Measurements from ENCODE around the gene HIP1.

The HIP1 gene

GRCh38 chr7:75658802-75659201 is 79.9 kb downstream of the HIP1 start:
- Histone ChIP-seq H3K4me1 (ENCODE audit: control insufficient read depth, insufficient read depth, low read length) (peaks cover 15% of the 10 kb centered on the region), H3K36me3 (ENCODE audit: control insufficient read depth, insufficient read depth, low read length, severe bottlenecking) (no peaks in the 10 kb centered on the region), H3K4me3 (ENCODE audit: low read length) (no peak overlapping the region), H3K9ac (ENCODE audit: low read length) (no peak overlapping the region), H3K9me3 (ENCODE audit: control insufficient read depth, low read length) (no peaks in the 10 kb centered on the region), H3K27me3 (replicated peaks; ENCODE audit: control insufficient read depth, insufficient read depth, low read length) (no peaks in the 10 kb centered on the region)
- DNase-seq (ENCODE audit: low read depth): no peak

GRCh38 chr7:75658369-75658768 is 80.4 kb downstream of the HIP1 start:
- H3K9me3 ChIP-seq (ENCODE audit: control insufficient read depth, low read length): no peaks in the 10 kb centered on the region
- H3K4me1 ChIP-seq (ENCODE audit: control insufficient read depth, insufficient read depth, low read length): peaks cover 15% of the 10 kb centered on the region
- H3K9ac ChIP-seq (ENCODE audit: low read length): no peak overlapping the region
- H3K4me3 ChIP-seq (ENCODE audit: low read length): no peak overlapping the region
- DNase-seq (ENCODE audit: low read depth): no peak
- H3K36me3 ChIP-seq (ENCODE audit: control insufficient read depth, insufficient read depth, low read length, severe bottlenecking): no peaks in the 10 kb centered on the region
- no peaks in the 10 kb centered on the region for H3K27me3 ChIP-seq (replicated peaks; ENCODE audit: control insufficient read depth, insufficient read depth, low read length)

GRCh38 chr7:75657866-75658265 is 80.9 kb downstream of the HIP1 start:
- no peak overlapping the region for H3K4me3 ChIP-seq (ENCODE audit: low read length)
- H3K9me3 ChIP-seq (ENCODE audit: control insufficient read depth, low read length): peaks cover under 1% of the 10 kb centered on the region
- H3K36me3 ChIP-seq (ENCODE audit: control insufficient read depth, insufficient read depth, low read length, severe bottlenecking): no peaks in the 10 kb centered on the region
- H3K27me3 ChIP-seq (replicated peaks; ENCODE audit: control insufficient read depth, insufficient read depth, low read length): no peaks in the 10 kb centered on the region
- no peak overlapping the region for H3K9ac ChIP-seq (ENCODE audit: low read length)
- DNase-seq (ENCODE audit: low read depth): no peak
- peaks cover 15% of the 10 kb centered on the region for H3K4me1 ChIP-seq (ENCODE audit: control insufficient read depth, insufficient read depth, low read length)

- DNase-seq (ENCODE audit: low read depth): no peak
These were observed 82.0 kb downstream of the HIP1 start for GRCh38 chr7:75656740-75657139.

GRCh38 chr7:75655536-75655935 is 83.2 kb downstream of the HIP1 start:
- H3K9me3 ChIP-seq (ENCODE audit: control insufficient read depth, low read length): peaks cover 2% of the 10 kb centered on the region
- H3K4me3 ChIP-seq (ENCODE audit: low read length): no peak overlapping the region
- DNase-seq (ENCODE audit: low read depth): no peak
- no peaks in the 10 kb centered on the region for H3K27me3 ChIP-seq (replicated peaks; ENCODE audit: control insufficient read depth, insufficient read depth, low read length)
- no peaks in the 10 kb centered on the region for H3K36me3 ChIP-seq (ENCODE audit: control insufficient read depth, insufficient read depth, low read length, severe bottlenecking)
- peaks cover 15% of the 10 kb centered on the region for H3K4me1 ChIP-seq (ENCODE audit: control insufficient read depth, insufficient read depth, low read length)
- H3K9ac ChIP-seq (ENCODE audit: low read length): no peak overlapping the region

More at GRCh38 chr7:75656740-75657139, 82.0 kb downstream of the HIP1 start:
- Histone ChIP-seq H3K4me1 (ENCODE audit: control insufficient read depth, insufficient read depth, low read length) (peaks cover 15% of the 10 kb centered on the region), H3K27me3 (replicated peaks; ENCODE audit: control insufficient read depth, insufficient read depth, low read length) (no peaks in the 10 kb centered on the region), H3K9ac (ENCODE audit: low read length) (no peak overlapping the region), H3K36me3 (ENCODE audit: control insufficient read depth, insufficient read depth, low read length, severe bottlenecking) (no peaks in the 10 kb centered on the region), H3K9me3 (ENCODE audit: control insufficient read depth, low read length) (peaks cover 2% of the 10 kb centered on the region), H3K4me3 (ENCODE audit: low read length) (no peak overlapping the region)

- no peak for DNase-seq (ENCODE audit: low read depth)
- Histone ChIP-seq H3K9me3 (ENCODE audit: control insufficient read depth, low read length) (peaks cover 2% of the 10 kb centered on the region), H3K36me3 (ENCODE audit: control insufficient read depth, insufficient read depth, low read length, severe bottlenecking) (no peaks in the 10 kb centered on the region), H3K4me3 (ENCODE audit: low read length) (no peak overlapping the region), H3K4me1 (ENCODE audit: control insufficient read depth, insufficient read depth, low read length) (peaks cover 19% of the 10 kb centered on the region), H3K27me3 (replicated peaks; ENCODE audit: control insufficient read depth, insufficient read depth, low read length) (no peaks in the 10 kb centered on the region), H3K9ac (ENCODE audit: low read length) (no peak overlapping the region)
These were observed 83.9 kb downstream of the HIP1 start for GRCh38 chr7:75654855-75655254.

- Histone ChIP-seq H3K4me3 (ENCODE audit: low read length) (no peak overlapping the region), H3K9me3 (ENCODE audit: control insufficient read depth, low read length) (peaks cover 2% of the 10 kb centered on the region), H3K4me1 (ENCODE audit: control insufficient read depth, insufficient read depth, low read length) (peaks cover 19% of the 10 kb centered on the region), H3K36me3 (ENCODE audit: control insufficient read depth, insufficient read depth, low read length, severe bottlenecking) (no peaks in the 10 kb centered on the region), H3K27me3 (replicated peaks; ENCODE audit: control insufficient read depth, insufficient read depth, low read length) (no peaks in the 10 kb centered on the region), H3K9ac (ENCODE audit: low read length) (no peak overlapping the region)
- no peak for DNase-seq (ENCODE audit: low read depth)
These were observed 85.1 kb downstream of the HIP1 start for GRCh38 chr7:75653651-75654050.

- Histone ChIP-seq H3K4me3 (ENCODE audit: low read length) (no peak overlapping the region), H3K9me3 (ENCODE audit: control insufficient read depth, low read length) (peaks cover 2% of the 10 kb centered on the region), H3K36me3 (ENCODE audit: control insufficient read depth, insufficient read depth, low read length, severe bottlenecking) (no peaks in the 10 kb centered on the region), H3K4me1 (ENCODE audit: control insufficient read depth, insufficient read depth, low read length) (peaks cover 11% of the 10 kb centered on the region), H3K9ac (ENCODE audit: low read length) (no peak overlapping the region), H3K27me3 (replicated peaks; ENCODE audit: control insufficient read depth, insufficient read depth, low read length) (no peaks in the 10 kb centered on the region)
- no peak for DNase-seq (ENCODE audit: low read depth)
These were observed 86.0 kb downstream of the HIP1 start for GRCh38 chr7:75652788-75653187.

GRCh38 chr7:75650681-75651080 is 88.1 kb downstream of the HIP1 start:
- Histone ChIP-seq H3K9ac (ENCODE audit: low read length) (no peak overlapping the region), H3K9me3 (ENCODE audit: control insufficient read depth, low read length) (peaks cover 2% of the 10 kb centered on the region), H3K4me3 (ENCODE audit: low read length) (no peak overlapping the region), H3K36me3 (ENCODE audit: control insufficient read depth, insufficient read depth, low read length, severe bottlenecking) (no peaks in the 10 kb centered on the region), H3K4me1 (ENCODE audit: control insufficient read depth, insufficient read depth, low read length) (peaks cover 8% of the 10 kb centered on the region), H3K27me3 (replicated peaks; ENCODE audit: control insufficient read depth, insufficient read depth, low read length) (no peaks in the 10 kb centered on the region)
- DNase-seq (ENCODE audit: low read depth): no peak

- H3K9me3 ChIP-seq (ENCODE audit: control insufficient read depth, low read length): peaks cover 2% of the 10 kb centered on the region
- H3K36me3 ChIP-seq (ENCODE audit: control insufficient read depth, insufficient read depth, low read length, severe bottlenecking): no peaks in the 10 kb centered on the region
- no peak overlapping the region for H3K4me3 ChIP-seq (ENCODE audit: low read length)
- H3K9ac ChIP-seq (ENCODE audit: low read length): no peak overlapping the region
- no peaks in the 10 kb centered on the region for H3K27me3 ChIP-seq (replicated peaks; ENCODE audit: control insufficient read depth, insufficient read depth, low read length)
- H3K4me1 ChIP-seq (ENCODE audit: control insufficient read depth, insufficient read depth, low read length): peaks cover 8% of the 10 kb centered on the region
- DNase-seq (ENCODE audit: low read depth): no peak
These were observed 88.7 kb downstream of the HIP1 start for GRCh38 chr7:75650062-75650461.

- H3K27me3 ChIP-seq (replicated peaks; ENCODE audit: control insufficient read depth, insufficient read depth, low read length): no peaks in the 10 kb centered on the region
- H3K9ac ChIP-seq (ENCODE audit: low read length): no peak overlapping the region
- no peak for DNase-seq (ENCODE audit: low read depth)
- H3K4me3 ChIP-seq (ENCODE audit: low read length): no peak overlapping the region
- peaks cover 8% of the 10 kb centered on the region for H3K4me1 ChIP-seq (ENCODE audit: control insufficient read depth, insufficient read depth, low read length)
- H3K36me3 ChIP-seq (ENCODE audit: control insufficient read depth, insufficient read depth, low read length, severe bottlenecking): no peaks in the 10 kb centered on the region
- H3K9me3 ChIP-seq (ENCODE audit: control insufficient read depth, low read length): peaks cover 2% of the 10 kb centered on the region
These were observed 89.3 kb downstream of the HIP1 start for GRCh38 chr7:75649462-75649861.

- H3K4me3 ChIP-seq (ENCODE audit: low read length): no peak overlapping the region
- peaks cover 2% of the 10 kb centered on the region for H3K9me3 ChIP-seq (ENCODE audit: control insufficient read depth, low read length)
- no peaks in the 10 kb centered on the region for H3K36me3 ChIP-seq (ENCODE audit: control insufficient read depth, insufficient read depth, low read length, severe bottlenecking)
- peaks cover 8% of the 10 kb centered on the region for H3K4me1 ChIP-seq (ENCODE audit: control insufficient read depth, insufficient read depth, low read length)
- no peak overlapping the region for H3K9ac ChIP-seq (ENCODE audit: low read length)
- H3K27me3 ChIP-seq (replicated peaks; ENCODE audit: control insufficient read depth, insufficient read depth, low read length): no peaks in the 10 kb centered on the region
- no peak for DNase-seq (ENCODE audit: low read depth)
These were observed 90.9 kb downstream of the HIP1 start for GRCh38 chr7:75647709-75648438.
